SU-DHL-6 (cell line): ENCODE measurements around the gene SART3.

Experiments used
- CTCF ChIP-seq: fragments of 200-600 bp; sonication (generic); IDR thresholded peaks from one replicate; pipeline ENCODE4 v1.5.1; 2017; ENCODE audit warnings: antibody characterized with exemption, mild to moderate bottlenecking, low read length, moderate library complexity; ENCODE audit not compliant: insufficient read depth, poor library complexity, severe bottlenecking
- EZH2phosphoT487 ChIP-seq: fragments of 200-600 bp; sonication (generic), shearing (Covaris generic); conservative IDR thresholded peaks from 2 replicates; pipeline ENCODE4 v1.6.1; 2018; ENCODE audit warnings: mild to moderate bottlenecking, antibody characterized with exemption, low read length, moderate library complexity, mixed read lengths

- no peak for TF ChIP-seq CTCF
- TF ChIP-seq EZH2phosphoT487, result no peak
Measured at GRCh38 chr12:108543652-108544051, 17.3 kb downstream of the SART3 start.
